ENCODE measurements around the gene RAB2B.
"Not testable (repeated sequence)": the region's sequence is repeated elsewhere in the genome, so short reads cannot be mapped to it uniquely, and the experiment has no call there.

The RAB2B gene

GRCh38 chr14:21449899-21450216, 26.9 kb downstream of the RAB2B start:
- in situ Hi-C loops (cut with HindIII; ENCODE audit: low pct_ligation_motif_present, low sequenced_read_pairs) = no loop called here
- no peak overlapping the region for H3K27ac ChIP-seq
- TF ChIP-seq, protein P1, sequence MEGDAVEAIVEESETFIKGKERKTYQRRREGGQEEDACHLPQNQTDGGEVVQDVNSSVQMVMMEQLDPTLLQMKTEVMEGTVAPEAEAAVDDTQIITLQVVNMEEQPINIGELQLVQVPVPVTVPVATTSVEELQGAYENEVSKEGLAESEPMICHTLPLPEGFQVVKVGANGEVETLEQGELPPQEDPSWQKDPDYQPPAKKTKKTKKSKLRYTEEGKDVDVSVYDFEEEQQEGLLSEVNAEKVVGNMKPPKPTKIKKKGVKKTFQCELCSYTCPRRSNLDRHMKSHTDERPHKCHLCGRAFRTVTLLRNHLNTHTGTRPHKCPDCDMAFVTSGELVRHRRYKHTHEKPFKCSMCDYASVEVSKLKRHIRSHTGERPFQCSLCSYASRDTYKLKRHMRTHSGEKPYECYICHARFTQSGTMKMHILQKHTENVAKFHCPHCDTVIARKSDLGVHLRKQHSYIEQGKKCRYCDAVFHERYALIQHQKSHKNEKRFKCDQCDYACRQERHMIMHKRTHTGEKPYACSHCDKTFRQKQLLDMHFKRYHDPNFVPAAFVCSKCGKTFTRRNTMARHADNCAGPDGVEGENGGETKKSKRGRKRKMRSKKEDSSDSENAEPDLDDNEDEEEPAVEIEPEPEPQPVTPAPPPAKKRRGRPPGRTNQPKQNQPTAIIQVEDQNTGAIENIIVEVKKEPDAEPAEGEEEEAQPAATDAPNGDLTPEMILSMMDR (IDR thresholded peaks at IDR 0.05; ENCODE audit: low read depth, low read length, missing control alignments) = no peak
- no peaks in the 10 kb centered on the region for H3K27me3 ChIP-seq (replicated peaks)
- no peak overlapping the region for H3K4me3 ChIP-seq (ENCODE audit: low read depth, low read length)
- no peak for DNase-seq
- no peaks in the 10 kb centered on the region for H3K36me3 ChIP-seq (replicated peaks)

DNA sequence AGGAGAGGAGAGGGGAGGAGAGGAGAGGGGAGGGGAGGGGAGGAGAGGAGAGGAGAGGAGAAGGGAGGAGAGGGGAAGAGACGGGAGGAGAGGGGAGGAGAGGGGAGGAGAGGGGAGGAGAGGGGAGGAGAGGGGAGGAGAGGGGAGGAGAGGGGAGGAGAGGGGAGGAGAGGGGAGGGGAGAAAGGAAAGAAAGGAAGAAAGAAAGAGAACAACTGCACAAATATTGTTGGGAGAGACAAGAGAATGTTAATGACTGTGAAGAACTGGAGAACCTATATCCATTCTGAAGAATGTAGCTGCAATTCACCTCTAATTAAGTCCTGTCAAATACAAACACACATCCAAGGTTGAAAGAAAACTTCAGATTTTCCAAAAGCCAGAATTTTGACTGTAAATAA, 34.1 kb downstream of the RAB2B start:
- DNase-seq; H3K27ac ChIP-seq; H3K36me3 ChIP-seq (replicated peaks); H3K4me3 ChIP-seq (ENCODE audit: low read depth, low read length); in situ Hi-C loops (cut with HindIII; ENCODE audit: low pct_ligation_motif_present, low sequenced_read_pairs); H3K27me3 ChIP-seq (replicated peaks): not testable (repeated sequence)

- Histone ChIP-seq H3K27ac (no peak overlapping the region), H3K36me3 (replicated peaks) (no peaks in the 10 kb centered on the region), H3K27me3 (replicated peaks) (no peaks in the 10 kb centered on the region), H3K4me3 (ENCODE audit: low read depth, low read length) (no peak overlapping the region)
- DNase-seq = no peak
- TF ChIP-seq, protein P1 (IDR thresholded peaks at IDR 0.05; ENCODE audit: low read depth, low read length, missing control alignments) = no peak
- in situ Hi-C loops (cut with HindIII; ENCODE audit: low pct_ligation_motif_present, low sequenced_read_pairs) = no loop called here
Measured at GRCh38 chr14:21440859-21441258, 35.9 kb downstream of the RAB2B start.

DNA sequence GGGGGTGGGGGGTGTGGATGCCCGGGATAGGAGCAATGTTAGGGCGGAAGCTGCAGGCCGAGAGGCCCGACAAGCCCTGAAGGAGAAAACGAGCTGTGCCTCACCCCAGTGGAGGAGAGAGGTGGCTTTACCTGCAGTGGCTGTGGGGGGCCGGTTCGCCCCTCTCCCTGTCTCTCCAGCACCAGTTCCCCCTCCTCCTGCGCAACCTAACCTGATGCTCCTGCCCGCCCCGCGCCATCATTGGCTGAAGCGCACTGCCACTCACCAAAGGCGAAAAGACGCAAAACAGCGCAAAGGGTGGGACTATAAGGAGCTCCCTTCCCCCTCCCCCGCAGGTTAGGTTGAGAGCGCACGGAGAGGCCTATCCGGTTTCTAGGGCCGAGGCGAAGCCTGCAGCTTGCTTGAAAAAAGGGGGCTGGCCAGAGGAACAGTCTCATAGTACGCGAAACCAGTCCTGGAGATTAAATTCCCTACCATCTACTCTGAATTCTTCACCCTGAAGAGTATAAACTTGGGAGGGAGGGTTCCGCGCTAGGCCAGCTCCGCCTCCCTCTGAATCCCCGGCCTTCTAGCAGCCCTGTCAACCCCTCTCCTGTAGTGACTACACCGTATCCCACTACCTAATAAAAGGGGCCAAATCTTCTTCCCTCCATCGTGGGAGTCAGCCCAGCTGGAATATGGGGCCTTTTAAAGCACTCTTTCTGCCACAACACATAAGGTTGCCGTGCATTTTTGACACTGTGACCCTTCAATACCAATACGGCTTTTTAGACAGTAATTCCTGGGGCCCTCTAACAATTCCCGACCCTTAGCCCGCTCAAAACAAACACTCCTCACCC, 39.5 kb downstream of the RAB2B start:
- Histone ChIP-seq H3K27ac (peak overlapping the region; percentile 69), H3K27me3 (replicated peaks) (no peaks in the 10 kb centered on the region), H3K4me3 (ENCODE audit: low read depth, low read length) (peak overlapping the region; percentile 97), H3K36me3 (replicated peaks) (no peaks in the 10 kb centered on the region)
- TF ChIP-seq, protein P1 (IDR thresholded peaks at IDR 0.05; ENCODE audit: low read depth, low read length, missing control alignments) = no peak
- peak; percentile 98 for DNase-seq
- in situ Hi-C loops (cut with HindIII; ENCODE audit: low pct_ligation_motif_present, low sequenced_read_pairs) = no loop called here

GRCh38 chr14:21436567-21437062, 40.1 kb downstream of the RAB2B start:
- Histone ChIP-seq H3K4me3 (ENCODE audit: low read depth, low read length) (peak overlapping the region; percentile 97), H3K36me3 (replicated peaks) (no peaks in the 10 kb centered on the region), H3K27me3 (replicated peaks) (no peaks in the 10 kb centered on the region), H3K27ac (no peak overlapping the region)
- DNase-seq = no peak
- in situ Hi-C loops (cut with HindIII; ENCODE audit: low pct_ligation_motif_present, low sequenced_read_pairs) = no loop called here
- TF ChIP-seq, protein P1 (IDR thresholded peaks at IDR 0.05; ENCODE audit: low read depth, low read length, missing control alignments) = no peak

DNA sequence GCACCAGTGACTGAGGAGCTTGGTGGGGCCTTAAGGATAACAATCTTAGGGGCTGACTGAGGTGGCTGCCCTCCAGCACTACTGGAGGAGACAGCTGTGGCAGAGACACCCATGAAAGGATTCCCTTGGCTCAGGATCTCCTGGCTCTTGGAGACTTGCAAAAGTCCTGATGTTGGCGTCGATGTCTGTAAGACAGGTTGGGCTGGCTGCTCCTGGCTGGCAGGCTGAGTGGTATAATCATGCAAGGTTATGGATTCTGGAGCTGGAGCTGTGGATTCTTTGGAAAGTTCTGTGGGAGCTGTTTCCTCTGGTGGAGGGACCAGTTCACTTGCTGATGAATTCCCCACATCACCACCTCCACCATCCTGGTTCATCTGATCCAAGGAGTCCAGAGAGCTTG, 45.6 kb downstream of the RAB2B start:
- Histone ChIP-seq H3K27ac (no peak overlapping the region), H3K36me3 (replicated peaks) (peaks cover 38% of the 10 kb centered on the region), H3K4me3 (ENCODE audit: low read depth, low read length) (no peak overlapping the region), H3K27me3 (replicated peaks) (no peaks in the 10 kb centered on the region)
- in situ Hi-C loops (cut with HindIII; ENCODE audit: low pct_ligation_motif_present, low sequenced_read_pairs) = no loop called here
- DNase-seq = no peak
- TF ChIP-seq, protein P1 (IDR thresholded peaks at IDR 0.05; ENCODE audit: low read depth, low read length, missing control alignments) = no peak
